SK-N-SH treated with all-trans-retinoic acid at 6 μM for 48 hours (cell line): ENCODE results near the gene MAST4.
"Not testable (repeated sequence)": the region's sequence is repeated elsewhere in the genome, so short reads cannot be mapped to it uniquely, and the experiment has no call there.

Experiments
- ATAC-seq: fragments of 200-7000 bp; cut with Tn5 transposase; 3 replicates; pipeline ENCODE4 v1.9.1; 2020; ENCODE audit warnings: mild to moderate bottlenecking, moderate library complexity
- ARNTL ChIP-seq: fragments of 450-650 bp; formaldehyde crosslinking; IDR thresholded peaks from 2 replicates; pipeline ENCODE4 v1.5.0; 2020; ENCODE audit warnings: low read depth, mild to moderate bottlenecking, moderate library complexity, borderline replicate concordance
- BACH2 ChIP-seq: fragments of 250-450 bp; sonication (Bioruptor Pico); IDR thresholded peaks from 2 replicates; pipeline ENCODE4 v1.9.0; 2021; ENCODE audit warnings: mild to moderate bottlenecking, borderline replicate concordance
- CSDC2 ChIP-seq: fragments of 250-450 bp; sonication (Bioruptor Pico); IDR thresholded peaks from 2 replicates; pipeline ENCODE4 v1.5.0; 2020; ENCODE audit warnings: mild to moderate bottlenecking, moderate library complexity
- ESRRG ChIP-seq: fragments of 250-450 bp; sonication (Bioruptor Pico); IDR thresholded peaks from 2 replicates; pipeline ENCODE4 v1.6.1; 2021; ENCODE audit warnings: mild to moderate bottlenecking
- GLIS3 ChIP-seq: fragments of 250-450 bp; sonication (Bioruptor Pico); IDR thresholded peaks from 2 replicates; pipeline ENCODE4 v1.5.0; 2020; ENCODE audit warnings: mild to moderate bottlenecking, moderate library complexity
- OSR1 ChIP-seq: fragments of 250-450 bp; sonication (Bioruptor Pico); IDR thresholded peaks from 2 replicates; pipeline ENCODE4 v1.8.0; 2022; ENCODE audit warnings: moderate library complexity, mild to moderate bottlenecking, inconsistent platforms
- PPARA ChIP-seq: fragments of 250-450 bp; sonication (Bioruptor Pico); IDR thresholded peaks from 2 replicates; pipeline ENCODE4 v1.5.0; 2020; ENCODE audit warnings: mild to moderate bottlenecking, borderline replicate concordance
- RARB ChIP-seq: fragments of 250-450 bp; sonication (Bioruptor Pico); IDR thresholded peaks from 2 replicates; pipeline ENCODE4 v1.8.0; 2021; ENCODE audit warnings: mild to moderate bottlenecking, moderate library complexity
- SNAI2 ChIP-seq: fragments of 250-450 bp; sonication (Bioruptor Pico); IDR thresholded peaks from 2 replicates; pipeline ENCODE4 v1.5.0; 2020; ENCODE audit warnings: mild to moderate bottlenecking, moderate library complexity
- TSHZ2 ChIP-seq: fragments of 250-450 bp; sonication (Bioruptor Pico); IDR thresholded peaks from 2 replicates; pipeline ENCODE4 v1.5.0; 2020; ENCODE audit warnings: mild to moderate bottlenecking, moderate library complexity
- ZC3H10 ChIP-seq: fragments of 250-450 bp; sonication (Bioruptor Pico); IDR thresholded peaks from 2 replicates; pipeline ENCODE4 v1.5.1; 2021; ENCODE audit warnings: mild to moderate bottlenecking, moderate library complexity
- ZFP3 ChIP-seq: fragments of 250-450 bp; sonication (Bioruptor Pico); IDR thresholded peaks from 2 replicates; pipeline ENCODE4 v1.5.0; 2020; ENCODE audit warnings: mild to moderate bottlenecking, moderate library complexity
- ZFP30 ChIP-seq: fragments of 450-650 bp; formaldehyde crosslinking; IDR thresholded peaks from 2 replicates; pipeline ENCODE4 v1.5.0; 2022; ENCODE audit warnings: mild to moderate bottlenecking, moderate library complexity
- ZNF70 ChIP-seq: fragments of 450-650 bp; formaldehyde crosslinking; IDR thresholded peaks from 2 replicates; pipeline ENCODE4 v1.5.0; 2020; ENCODE audit warnings: mild to moderate bottlenecking, moderate library complexity
- ZNF8 ChIP-seq: fragments of 450-650 bp; formaldehyde crosslinking; IDR thresholded peaks from 2 replicates; pipeline ENCODE4 v1.5.0; 2020; ENCODE audit warnings: mild to moderate bottlenecking, moderate library complexity
- TF ChIP-seq, protein P1 (sequence below): fragments of 250-450 bp; sonication (Bioruptor Pico); IDR thresholded peaks from 2 replicates; pipeline ENCODE4 v1.8.0; 2020; ENCODE audit warnings: mild to moderate bottlenecking, moderate library complexity, borderline replicate concordance
- TF ChIP-seq, protein P2 (sequence below): fragments of 250-450 bp; sonication (Bioruptor Pico); IDR thresholded peaks from 2 replicates; pipeline ENCODE4 v1.8.0; 2021; ENCODE audit warnings: low read depth, mild to moderate bottlenecking, moderate library complexity, borderline replicate concordance

MAST4 gene

GRCh38 chr5:67166460-67167285 lies 570.5 kb downstream of the MAST4 start:
- TF ChIP-seq GLIS3 (CRISPR knock-in tag) (no peak), ZNF70 (CRISPR knock-in tag) (no peak), OSR1 (CRISPR knock-in tag) (no peak), SNAI2 (CRISPR knock-in tag) (no peak), BACH2 (no peak), ZFP30 (CRISPR knock-in tag) (no peak), CSDC2 (CRISPR knock-in tag) (no peak), ZFP3 (CRISPR knock-in tag) (no peak)
- TF ChIP-seq, protein P1, sequence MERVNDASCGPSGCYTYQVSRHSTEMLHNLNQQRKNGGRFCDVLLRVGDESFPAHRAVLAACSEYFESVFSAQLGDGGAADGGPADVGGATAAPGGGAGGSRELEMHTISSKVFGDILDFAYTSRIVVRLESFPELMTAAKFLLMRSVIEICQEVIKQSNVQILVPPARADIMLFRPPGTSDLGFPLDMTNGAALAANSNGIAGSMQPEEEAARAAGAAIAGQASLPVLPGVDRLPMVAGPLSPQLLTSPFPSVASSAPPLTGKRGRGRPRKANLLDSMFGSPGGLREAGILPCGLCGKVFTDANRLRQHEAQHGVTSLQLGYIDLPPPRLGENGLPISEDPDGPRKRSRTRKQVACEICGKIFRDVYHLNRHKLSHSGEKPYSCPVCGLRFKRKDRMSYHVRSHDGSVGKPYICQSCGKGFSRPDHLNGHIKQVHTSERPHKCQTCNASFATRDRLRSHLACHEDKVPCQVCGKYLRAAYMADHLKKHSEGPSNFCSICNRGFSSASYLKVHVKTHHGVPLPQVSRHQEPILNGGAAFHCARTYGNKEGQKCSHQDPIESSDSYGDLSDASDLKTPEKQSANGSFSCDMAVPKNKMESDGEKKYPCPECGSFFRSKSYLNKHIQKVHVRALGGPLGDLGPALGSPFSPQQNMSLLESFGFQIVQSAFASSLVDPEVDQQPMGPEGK, result no peak
- TF ChIP-seq, all 23 proteins: peak for 0
- no peak for ATAC-seq

DNA sequence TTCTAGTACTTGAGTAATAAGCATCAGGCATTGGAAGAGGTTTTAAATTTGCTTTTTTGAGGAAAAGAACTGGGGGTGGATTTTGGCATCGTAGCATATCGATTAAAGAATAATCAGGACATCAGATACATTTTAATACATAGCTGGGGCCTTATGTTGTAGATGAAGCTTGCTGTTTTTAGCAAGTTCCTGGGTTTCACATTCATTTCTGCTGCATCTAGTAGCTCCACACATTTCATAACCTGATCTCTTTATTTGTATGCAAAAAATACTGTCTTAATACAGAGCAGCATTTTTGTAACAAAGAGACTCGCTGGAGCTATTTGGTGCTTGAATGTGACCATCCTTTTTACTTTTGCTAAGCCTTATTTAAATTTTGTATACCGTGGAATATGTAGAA lies 571.9 kb downstream of the MAST4 start:
- no peak for TF ChIP-seq PPARA (CRISPR knock-in tag)
- no peak for TF ChIP-seq BACH2
- TF ChIP-seq ZC3H10, result no peak
- no peak for TF ChIP-seq CSDC2 (CRISPR knock-in tag)
- TF ChIP-seq OSR1 (CRISPR knock-in tag), result no peak
- TF ChIP-seq, protein P2, sequence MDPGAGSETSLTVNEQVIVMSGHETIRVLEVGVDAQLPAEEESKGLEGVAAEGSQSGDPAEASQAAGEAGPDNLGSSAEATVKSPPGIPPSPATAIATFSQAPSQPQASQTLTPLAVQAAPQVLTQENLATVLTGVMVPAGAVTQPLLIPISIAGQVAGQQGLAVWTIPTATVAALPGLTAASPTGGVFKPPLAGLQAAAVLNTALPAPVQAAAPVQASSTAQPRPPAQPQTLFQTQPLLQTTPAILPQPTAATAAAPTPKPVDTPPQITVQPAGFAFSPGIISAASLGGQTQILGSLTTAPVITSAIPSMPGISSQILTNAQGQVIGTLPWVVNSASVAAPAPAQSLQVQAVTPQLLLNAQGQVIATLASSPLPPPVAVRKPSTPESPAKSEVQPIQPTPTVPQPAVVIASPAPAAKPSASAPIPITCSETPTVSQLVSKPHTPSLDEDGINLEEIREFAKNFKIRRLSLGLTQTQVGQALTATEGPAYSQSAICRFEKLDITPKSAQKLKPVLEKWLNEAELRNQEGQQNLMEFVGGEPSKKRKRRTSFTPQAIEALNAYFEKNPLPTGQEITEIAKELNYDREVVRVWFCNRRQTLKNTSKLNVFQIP (CRISPR knock-in tag), result no peak
- no peak for TF ChIP-seq ZNF70 (CRISPR knock-in tag)
- no peak for ATAC-seq

- ATAC-seq, result no peak
- no peak for TF ChIP-seq CSDC2 (CRISPR knock-in tag)
Measured at GRCh38 chr5:67170767-67171166, 574.6 kb downstream of the MAST4 start.

- not testable (repeated sequence) for ATAC-seq
Measured at GRCh38 chr5:67173351-67173750, 577.2 kb downstream of the MAST4 start.

- no peak for TF ChIP-seq TSHZ2 (CRISPR knock-in tag)
- ATAC-seq, result no peak
Measured at GRCh38 chr5:67173959-67174358, 577.8 kb downstream of the MAST4 start.

GRCh38 chr5:67176936-67177335 lies 580.7 kb downstream of the MAST4 start:
- ATAC-seq, result no peak

More at GRCh38 chr5:67176936-67177335, 580.7 kb downstream of the MAST4 start:
- TF ChIP-seq RARB (CRISPR knock-in tag) (no peak), ESRRG (CRISPR knock-in tag) (no peak), ARNTL (CRISPR knock-in tag) (no peak), ZNF8 (CRISPR knock-in tag) (no peak), ZFP30 (CRISPR knock-in tag) (no peak), ZC3H10 (no peak), TSHZ2 (CRISPR knock-in tag) (no peak)
- TF ChIP-seq, protein P2 (CRISPR knock-in tag), result no peak
